ENCODE measurements around the gene OSBPL7. TPM values are rescaled to one million over a fixed set of nuclear protein-coding genes. Genes with fewer than 3 reads are reported as not detected.

OSBPL7 gene
- total and polyA plus RNA-seq, 2 of the 13 experiments (the other 11 are each of a cell fraction or from before 2014, with no cell fraction given): 4.7 to 6.6 TPM

GRCh38 chr17:47821424-47822391, at the start of gene OSBPL7 (continued):
- TF ChIP-seq SOX5 (CRISPR knock-in tag; IDR thresholded peaks at IDR 0.05; ENCODE audit: borderline replicate concordance) (peak; percentile 47; the same call in 1 of the 2 replicates), ZXDC (CRISPR knock-in tag; IDR thresholded peaks at IDR 0.05) (no peak), SOX13 (IDR thresholded peaks at IDR 0.05) (no peak), SOX13 (CRISPR knock-in tag; conservative IDR thresholded peaks at IDR 0.05 in 1 of 2, IDR thresholded peaks at IDR 0.05 in 1 of 2) (peak in 1 of 2 experiments; percentile 51; a peak in 1 of 4 replicates), ZNF24 (IDR thresholded peaks at IDR 0.05) (no peak), NFIC (IDR thresholded peaks at IDR 0.05; ENCODE audit: low read length) (no peak), ZNF260 (CRISPR knock-in tag; IDR thresholded peaks at IDR 0.05; ENCODE audit: borderline replicate concordance, low read depth) (no peak), PPARG (CRISPR knock-in tag; conservative IDR thresholded peaks at IDR 0.05) (0 out of 2 replicates have a peak, but pooled peaks have one; percentile 23), ZNF256 (CRISPR knock-in tag; conservative IDR thresholded peaks at IDR 0.05) (no peak), ZNF569 (CRISPR knock-in tag; IDR thresholded peaks at IDR 0.05; ENCODE audit: borderline replicate concordance) (no peak), EP300 (IDR thresholded peaks at IDR 0.05; ENCODE audit: low read depth in 2 of 2, low read length in 2 of 2) (0 out of 4 replicates have a peak, but pooled peaks of 1 of the 2 experiments have one; percentile 29), EP300 (CRISPR knock-in tag; IDR thresholded peaks at IDR 0.05; ENCODE audit: borderline replicate concordance) (no peak), RBFOX2 (IDR thresholded peaks at IDR 0.05; ENCODE audit: low read depth, low read length) (peak; percentile 42; the same call in 1 of the 2 replicates), ZNF770 (CRISPR knock-in tag; IDR thresholded peaks at IDR 0.05) (no peak), NR2F1 (CRISPR knock-in tag; IDR thresholded peaks at IDR 0.05) (no peak), ATF1 (CRISPR knock-in tag; IDR thresholded peaks at IDR 0.05) (no peak), ZNF274 (CRISPR knock-in tag; IDR thresholded peaks at IDR 0.05) (peak; percentile 73), ATF5 (CRISPR knock-in tag; IDR thresholded peaks at IDR 0.05; ENCODE audit: low read depth) (no peak), ONECUT2 (CRISPR knock-in tag; IDR thresholded peaks at IDR 0.05) (no peak), ZFY (CRISPR knock-in tag; IDR thresholded peaks at IDR 0.05) (no peak), ZNF33B (CRISPR knock-in tag; IDR thresholded peaks at IDR 0.05) (peak; percentile 26; the same call in 1 of the 2 replicates), PAWR (CRISPR knock-in tag; IDR thresholded peaks at IDR 0.05; ENCODE audit: borderline replicate concordance) (no peak), MXD4 (CRISPR knock-in tag; IDR thresholded peaks at IDR 0.05) (peak; percentile 64; the same call in 1 of the 2 replicates)

Measured in HepG2 (cell line).